GM21723 (cell line): ENCODE measurements around the gene SALL2.

Experiments
- ATAC-seq: cut with Tn5 transposase; IDR thresholded peaks from one replicate; pipeline ENCODE4 v1.9.1; 2021; ENCODE audit warnings: mild to moderate bottlenecking, moderate library complexity; ENCODE audit not compliant: unreplicated experiment

Gene SALL2

DNA sequence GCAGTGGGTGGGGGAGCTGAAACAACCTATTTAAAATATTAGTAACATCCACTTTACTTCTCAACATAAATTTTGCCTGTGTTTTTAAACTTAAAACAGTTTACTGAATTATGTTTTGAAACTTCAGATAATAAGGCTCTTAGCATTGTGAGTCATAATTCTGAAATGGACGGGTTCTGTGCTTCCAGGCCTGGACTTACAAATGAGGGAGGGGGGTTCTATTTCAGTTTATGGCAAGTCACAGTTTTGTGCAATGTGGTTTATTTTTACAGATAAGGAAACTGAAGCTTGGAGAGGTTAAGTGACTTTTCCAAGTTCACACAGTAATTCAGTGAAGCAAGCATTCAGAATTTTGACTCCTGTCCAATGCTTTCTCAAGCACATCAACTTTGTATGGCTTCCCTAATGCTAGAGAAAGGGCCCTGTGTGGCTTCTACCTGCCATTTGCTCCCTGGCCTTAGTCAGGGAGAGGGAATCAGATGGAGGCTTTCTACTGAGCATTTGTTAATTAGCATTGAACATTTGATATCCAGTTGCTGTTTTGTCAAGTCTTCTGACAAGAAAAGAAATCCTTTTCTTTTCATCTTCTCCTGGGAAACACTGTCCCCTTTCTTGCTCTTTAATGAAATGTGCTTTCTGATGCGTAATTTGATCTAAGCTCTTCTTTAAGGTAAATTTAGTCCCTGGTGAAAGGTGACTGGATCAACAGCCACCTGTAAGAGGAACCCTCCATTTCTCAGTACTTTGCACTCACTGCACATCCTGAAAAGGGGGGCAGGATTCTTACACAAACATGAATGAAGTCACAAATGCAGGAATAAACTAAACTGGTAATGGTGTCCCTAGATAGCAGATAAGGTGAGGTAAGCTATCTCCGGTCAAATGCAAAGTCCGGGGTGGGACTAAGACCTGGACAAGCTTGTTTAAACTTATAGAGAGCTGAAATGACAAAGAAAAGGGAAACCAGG, 2.5 kb upstream of the SALL2 start:
- no peak for ATAC-seq

DNA sequence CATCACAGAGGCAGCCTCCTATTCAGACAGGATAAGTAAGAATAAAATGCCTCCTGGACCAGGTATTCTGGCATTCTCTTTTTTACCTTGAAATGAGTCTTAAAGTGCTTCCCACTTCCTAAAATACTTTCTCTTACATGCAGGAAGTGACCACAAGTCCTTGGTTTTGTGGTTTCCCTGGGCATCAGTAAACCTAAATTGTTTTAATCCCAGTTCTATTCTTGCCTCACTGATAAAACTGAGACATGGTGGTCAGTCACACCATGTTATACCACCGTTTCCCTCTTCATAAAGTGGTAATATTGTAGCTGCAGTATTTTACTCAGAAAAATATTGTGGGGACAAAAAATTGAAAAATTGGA, 1.2 kb upstream of the SALL2 start:
- ATAC-seq = no peak

DNA sequence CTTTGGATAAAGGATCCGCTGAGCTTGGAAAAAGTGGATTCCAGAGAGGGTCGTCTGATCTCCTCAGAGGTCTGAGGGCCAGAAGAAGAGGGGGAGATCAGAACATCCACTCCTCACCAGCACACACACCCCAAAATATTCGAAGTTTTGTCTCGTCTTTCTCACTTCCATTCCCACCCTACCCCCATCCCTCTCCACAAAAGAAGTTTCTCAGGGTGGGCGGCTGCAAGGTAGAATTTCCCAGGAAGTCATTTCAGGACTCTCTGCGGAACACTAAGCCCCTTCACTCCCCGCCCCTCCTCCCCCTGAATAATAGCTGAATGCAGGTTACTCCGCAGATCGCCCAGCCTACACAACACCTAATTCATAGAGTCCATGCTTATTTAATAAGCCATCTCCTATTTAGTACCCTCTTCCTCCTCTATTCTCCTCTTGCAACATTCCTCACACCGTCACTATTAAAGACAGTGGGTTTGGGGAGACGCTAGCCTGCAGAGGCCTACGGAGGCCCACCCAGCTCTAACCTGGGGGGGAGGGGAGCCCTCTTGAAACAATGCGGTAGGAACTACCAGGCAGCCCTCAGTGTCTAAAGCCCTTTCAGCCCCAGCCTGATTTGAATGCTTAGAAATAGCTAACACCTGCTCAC, 649 bp upstream of the SALL2 start:
- no peak for ATAC-seq

- ATAC-seq = no peak
These were observed 580 bp downstream of the SALL2 start for GRCh38 chr14:21525571-21525961.

- ATAC-seq = no peak
These were observed 1.3 kb downstream of the SALL2 start for GRCh38 chr14:21524575-21525490.

- ATAC-seq = no peak
These were observed 2.9 kb downstream of the SALL2 start for GRCh38 chr14:21523203-21523602.

DNA sequence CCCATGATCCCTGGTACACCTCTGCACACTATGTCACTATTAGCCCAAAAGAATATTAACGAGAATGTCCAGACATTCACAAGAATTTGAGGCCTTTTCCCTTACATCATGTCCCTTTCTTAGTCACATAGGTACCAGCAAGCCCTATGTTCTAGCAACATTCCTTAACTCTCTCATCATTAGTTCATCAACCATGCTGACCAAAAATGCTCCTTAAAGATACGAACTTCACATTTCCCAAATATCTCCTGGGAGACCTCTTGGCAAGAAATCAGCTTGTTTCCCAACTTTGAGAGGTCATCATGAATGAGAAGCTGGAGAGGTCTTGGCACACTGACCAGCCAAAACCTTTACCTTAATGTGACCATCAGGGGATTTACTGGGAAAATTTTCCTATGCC, 4.6 kb downstream of the SALL2 start:
- ATAC-seq = no peak

DNA sequence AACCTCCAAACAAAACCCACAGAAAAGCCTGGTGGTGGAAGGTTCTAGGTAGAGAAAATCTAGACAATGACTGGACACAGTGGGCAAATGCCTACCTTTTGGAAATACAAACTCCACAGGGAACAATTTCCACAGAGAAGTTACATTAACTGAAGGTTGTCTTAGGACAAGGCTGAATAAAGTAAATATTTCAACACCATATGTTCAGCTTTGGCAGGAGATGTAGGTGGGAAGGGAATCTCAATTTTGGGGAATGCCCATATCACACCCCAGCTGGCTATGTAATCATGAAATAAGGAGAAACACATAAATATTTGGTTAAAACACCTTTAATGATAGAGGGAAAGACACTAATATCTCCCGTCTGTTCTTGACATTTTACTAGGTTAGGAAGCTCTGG, 5.4 kb downstream of the SALL2 start:
- no peak for ATAC-seq

GRCh38 chr14:21518725-21519124, 7.4 kb downstream of the SALL2 start:
- no peak for ATAC-seq

DNA sequence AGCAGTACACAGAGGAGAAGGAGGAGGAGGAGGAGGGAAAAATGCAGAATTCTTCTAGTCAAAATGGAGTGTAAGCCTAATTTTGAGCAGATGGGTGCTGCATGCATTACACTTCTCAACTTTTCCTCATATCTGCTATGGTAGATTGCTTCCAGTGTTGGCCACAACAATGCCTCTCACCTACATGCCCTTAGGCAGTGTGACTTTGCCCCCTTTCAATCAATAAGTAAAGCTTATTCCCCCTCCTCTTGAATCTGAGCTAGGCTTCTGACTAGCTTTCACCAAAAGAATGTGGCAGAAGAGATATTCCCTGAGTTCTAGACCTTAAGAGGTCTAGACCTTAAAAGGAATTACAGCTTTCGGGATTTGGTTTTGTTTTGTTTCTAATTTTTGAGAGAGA, 11.8 kb downstream of the SALL2 start:
- no peak for ATAC-seq

DNA sequence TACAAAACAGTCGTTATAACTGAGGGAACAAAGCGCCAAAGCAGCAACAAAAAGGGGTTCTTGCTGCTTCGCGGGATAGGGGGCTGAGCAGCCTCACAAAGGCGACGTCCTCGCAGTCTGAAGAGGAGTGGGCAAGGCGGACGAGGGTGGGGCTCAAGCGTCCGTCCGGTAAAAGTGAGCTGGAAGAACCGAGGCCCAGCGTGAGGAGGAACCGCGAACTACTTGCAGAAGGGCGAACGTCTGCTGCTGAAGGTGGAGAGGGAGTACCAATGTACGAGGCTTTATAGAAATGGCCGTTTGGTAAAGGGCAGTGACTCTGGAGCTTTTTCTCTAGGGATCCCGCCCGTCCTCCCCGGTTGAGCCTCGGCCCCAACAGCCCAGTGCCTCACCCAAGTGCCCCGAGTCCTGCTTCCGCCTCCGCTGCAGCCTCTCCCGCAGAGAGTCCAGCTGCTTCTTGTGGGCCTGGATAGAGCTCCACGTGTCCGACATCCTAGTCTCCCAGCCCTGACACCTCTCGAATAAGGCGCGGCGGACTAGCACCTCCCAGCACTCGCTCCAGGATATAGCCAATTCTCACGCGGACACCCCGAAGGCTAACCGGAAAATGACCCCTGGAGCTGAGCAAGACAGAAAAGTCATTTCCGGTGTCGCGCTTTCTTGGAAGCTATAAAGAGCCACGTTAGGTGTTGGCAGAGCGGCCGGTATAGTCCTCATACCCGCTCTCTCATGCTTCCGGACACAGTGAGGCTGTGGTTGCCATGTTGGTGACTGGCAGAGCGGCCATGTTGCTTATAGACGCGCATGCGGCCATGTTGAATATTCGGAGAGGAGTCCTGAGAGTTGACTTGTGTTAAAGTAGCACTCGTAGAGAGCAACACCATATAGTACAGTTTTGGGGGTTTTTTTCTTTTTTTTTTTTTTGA, 15.2 kb downstream of the SALL2 start, which contains the start of gene METTL3:
TSS of gene METTL3 (minus strand) at position 606 of the 923 bp plus-strand sequence. CDS start at position 489, 117 bp downstream.
- peak; percentile 98 for ATAC-seq

GRCh38 chr14:21509432-21510143, 16.6 kb downstream of the SALL2 start:
- no peak for ATAC-seq

GRCh38 chr14:21506557-21506956, 19.6 kb downstream of the SALL2 start:
- ATAC-seq = no peak

DNA sequence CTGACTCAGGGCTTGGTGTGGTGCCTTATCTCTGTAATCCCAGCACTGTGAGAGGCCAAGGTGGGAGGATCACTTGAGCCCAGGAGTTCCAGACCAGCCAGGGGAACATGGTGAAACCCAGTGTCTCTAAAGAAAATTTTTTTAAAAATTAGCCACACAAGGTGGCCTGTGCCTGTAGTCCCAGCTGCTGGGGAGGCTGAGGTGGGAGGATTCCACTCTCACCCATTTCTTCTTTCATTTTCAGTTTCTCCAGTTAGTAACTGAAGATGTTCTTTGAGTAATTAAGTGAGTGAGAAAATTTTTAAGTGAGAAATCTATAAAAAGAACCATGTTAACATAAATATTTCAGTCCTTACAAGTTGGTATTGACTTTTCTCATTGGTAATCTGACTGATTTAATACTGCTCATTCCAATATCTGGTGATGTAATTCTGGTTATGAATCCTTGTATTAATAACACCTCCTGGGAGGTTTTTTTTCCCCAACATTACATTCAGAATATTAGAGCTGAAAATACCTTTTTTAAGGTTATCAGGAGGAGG, 21.1 kb downstream of the SALL2 start:
- peak; percentile 88 for ATAC-seq

GRCh38 chr14:21503376-21503775, 22.8 kb downstream of the SALL2 start:
- ATAC-seq = no peak

DNA sequence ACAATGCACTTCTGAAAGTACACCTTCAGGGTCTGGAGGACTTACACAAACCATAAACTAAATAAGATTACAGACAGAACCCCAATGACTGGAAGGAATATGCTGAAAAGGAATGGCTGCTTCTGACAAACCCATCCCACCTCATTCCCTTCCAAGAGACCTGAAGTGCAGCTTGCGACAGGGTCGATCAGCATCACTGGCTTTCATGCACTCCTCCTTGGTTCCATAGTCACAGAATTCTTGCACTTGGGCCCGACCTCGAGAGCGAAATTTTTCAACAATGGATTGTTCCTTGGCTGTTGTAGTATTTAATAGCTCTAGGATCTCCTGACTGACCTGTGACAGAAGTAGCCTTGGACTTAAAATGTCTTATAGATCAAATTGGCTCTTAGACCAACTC, 24.6 kb downstream of the SALL2 start:
- ATAC-seq = no peak

GRCh38 chr14:21498540-21499526, 27.3 kb downstream of the SALL2 start:
- no peak for ATAC-seq

DNA sequence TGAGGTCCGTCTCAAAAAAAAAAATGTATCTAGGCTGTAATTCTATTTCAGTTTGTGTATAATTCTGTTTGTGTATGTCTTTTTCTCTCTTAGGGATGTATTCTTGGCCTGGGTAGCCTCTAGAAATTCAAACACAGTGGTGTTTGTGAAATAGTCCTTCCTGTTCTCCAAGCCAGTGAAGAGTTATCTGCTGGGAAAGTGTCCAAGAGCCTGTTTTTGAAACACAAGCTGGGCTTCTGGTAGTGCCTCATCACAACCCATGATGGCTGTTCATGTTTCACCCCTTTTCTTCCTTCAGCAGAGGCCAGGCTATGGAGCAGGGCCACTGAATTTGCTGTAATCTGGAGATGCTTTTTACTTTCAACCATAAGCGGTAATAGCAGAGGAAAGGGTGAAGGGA, 29.7 kb downstream of the SALL2 start:
- ATAC-seq = no peak
